ENCODE data around the gene OTUB2. TPM values are rescaled to one million over a fixed set of nuclear protein-coding genes. Genes with fewer than 3 reads are reported as not detected.

Gene OTUB2
- total and polyA plus RNA-seq, 4 donors = 0.28 to 0.92 (median 0.63) TPM

DNA sequence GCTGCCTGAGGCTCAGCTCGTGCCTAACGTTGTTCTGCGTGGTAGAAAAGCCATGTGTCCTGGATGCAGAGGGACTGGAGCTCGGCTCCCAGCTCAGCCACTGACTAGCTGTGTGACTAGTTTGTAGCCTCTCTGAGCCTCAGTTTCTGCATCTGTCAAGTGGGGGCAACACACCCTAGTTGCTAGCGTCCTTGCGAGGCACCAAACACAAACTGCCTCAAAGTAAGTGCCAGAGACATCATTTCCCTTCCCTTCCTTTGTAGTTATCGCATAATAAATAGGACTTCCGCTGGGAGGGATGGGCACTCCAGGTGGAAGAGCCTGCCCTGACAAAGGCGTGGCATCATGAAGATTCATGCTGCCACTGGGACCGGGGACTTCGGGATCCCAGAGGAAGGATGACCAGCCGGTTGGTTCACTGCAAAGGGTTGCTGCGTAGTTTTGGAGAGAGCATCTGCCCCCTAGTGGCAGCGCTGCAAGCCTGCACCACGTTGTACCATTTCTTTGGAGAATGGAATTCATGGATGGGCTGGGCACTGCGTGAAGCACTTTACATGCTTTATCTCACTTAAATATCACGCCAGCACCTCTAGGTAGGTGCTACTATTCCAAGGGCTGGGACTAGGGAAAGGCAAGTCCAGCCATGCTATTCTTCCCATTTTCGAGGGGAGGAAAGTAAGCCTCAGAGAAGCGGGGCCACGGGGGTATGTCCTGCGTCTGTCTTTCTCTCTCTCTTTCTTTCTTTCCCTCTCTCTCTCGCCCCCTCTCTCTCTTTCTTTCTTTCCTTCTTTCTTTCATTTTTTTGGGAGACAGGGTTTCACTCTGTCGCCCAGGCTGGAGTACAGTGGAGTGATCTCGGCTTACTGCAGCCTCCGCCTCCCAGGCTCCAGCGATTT lies 24.4 kb upstream of the OTUB2 start:
- WGBS = 48% methylated on average over 26 of the region's 26 CpGs
- no peaks in the 10 kb centered on the region for H3K9me3 ChIP-seq (ENCODE audit: control insufficient read depth in 4 of 4, low read length in 3 of 4)
- H3K27ac ChIP-seq (ENCODE audit: low read depth in 1 of 2, low read length in 2 of 2) = no peak overlapping the region
- H3K36me3 ChIP-seq (ENCODE audit: control insufficient read depth in 4 of 4, insufficient read depth in 3 of 4, low read depth in 1 of 4, low read length in 3 of 4) = no peaks in the 10 kb centered on the region
- no peaks in the 10 kb centered on the region for H3K4me1 ChIP-seq (ENCODE audit: control insufficient read depth in 4 of 4, insufficient read depth in 4 of 4, low read length in 3 of 4)
- no peak overlapping the region for H3K9ac ChIP-seq (ENCODE audit: low read depth in 1 of 2, low read length in 2 of 2)
- DNase-seq (ENCODE audit: low spot score) = peak; percentile 39
- H3K4me3 ChIP-seq (ENCODE audit: low read depth in 1 of 3, low read length in 3 of 3) = no peak overlapping the region
- no peaks in the 10 kb centered on the region for H3K27me3 ChIP-seq (ENCODE audit: control insufficient read depth in 4 of 4, insufficient read depth in 4 of 4, low read length in 3 of 4)
- TF ChIP-seq RAD21 (IDR thresholded peaks at IDR 0.05) = peak; percentile 85 to 90
- TF ChIP-seq GABPA (IDR thresholded peaks at IDR 0.05 in 1 of 2, conservative IDR thresholded peaks at IDR 0.05 in 1 of 2) = no peak
- TF ChIP-seq, protein P1, sequence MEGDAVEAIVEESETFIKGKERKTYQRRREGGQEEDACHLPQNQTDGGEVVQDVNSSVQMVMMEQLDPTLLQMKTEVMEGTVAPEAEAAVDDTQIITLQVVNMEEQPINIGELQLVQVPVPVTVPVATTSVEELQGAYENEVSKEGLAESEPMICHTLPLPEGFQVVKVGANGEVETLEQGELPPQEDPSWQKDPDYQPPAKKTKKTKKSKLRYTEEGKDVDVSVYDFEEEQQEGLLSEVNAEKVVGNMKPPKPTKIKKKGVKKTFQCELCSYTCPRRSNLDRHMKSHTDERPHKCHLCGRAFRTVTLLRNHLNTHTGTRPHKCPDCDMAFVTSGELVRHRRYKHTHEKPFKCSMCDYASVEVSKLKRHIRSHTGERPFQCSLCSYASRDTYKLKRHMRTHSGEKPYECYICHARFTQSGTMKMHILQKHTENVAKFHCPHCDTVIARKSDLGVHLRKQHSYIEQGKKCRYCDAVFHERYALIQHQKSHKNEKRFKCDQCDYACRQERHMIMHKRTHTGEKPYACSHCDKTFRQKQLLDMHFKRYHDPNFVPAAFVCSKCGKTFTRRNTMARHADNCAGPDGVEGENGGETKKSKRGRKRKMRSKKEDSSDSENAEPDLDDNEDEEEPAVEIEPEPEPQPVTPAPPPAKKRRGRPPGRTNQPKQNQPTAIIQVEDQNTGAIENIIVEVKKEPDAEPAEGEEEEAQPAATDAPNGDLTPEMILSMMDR (IDR thresholded peaks at IDR 0.05; ENCODE audit: low read depth, low read length, missing input control) = peak; percentile 99

DNA sequence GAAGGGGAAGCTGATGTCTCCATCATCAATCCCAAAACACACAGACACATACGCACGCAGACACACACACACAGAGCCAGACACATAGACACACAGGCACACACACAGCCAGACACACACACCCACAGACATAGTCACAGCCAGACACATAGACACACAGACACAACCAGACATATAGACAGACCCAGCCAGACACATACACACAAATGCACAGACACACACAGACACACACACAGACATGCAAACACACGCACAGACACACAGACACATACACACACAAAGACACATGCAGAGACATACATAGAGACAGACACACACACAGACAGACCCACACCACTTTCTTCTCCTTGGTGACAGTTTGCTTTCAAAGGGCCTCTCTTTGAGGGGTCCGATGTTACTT lies 22.7 kb upstream of the OTUB2 start:
- H3K27ac ChIP-seq (ENCODE audit: low read depth in 1 of 2, low read length in 2 of 2) = no peak overlapping the region
- H3K4me1 ChIP-seq (ENCODE audit: control insufficient read depth in 4 of 4, insufficient read depth in 4 of 4, low read length in 3 of 4) = no peaks in the 10 kb centered on the region
- H3K36me3 ChIP-seq (ENCODE audit: control insufficient read depth in 4 of 4, insufficient read depth in 3 of 4, low read depth in 1 of 4, low read length in 3 of 4) = no peaks in the 10 kb centered on the region
- H3K27me3 ChIP-seq (ENCODE audit: control insufficient read depth in 4 of 4, insufficient read depth in 4 of 4, low read length in 3 of 4) = no peaks in the 10 kb centered on the region
- H3K9ac ChIP-seq (ENCODE audit: low read depth in 1 of 2, low read length in 2 of 2) = no peak overlapping the region
- H3K4me3 ChIP-seq (ENCODE audit: low read depth in 1 of 3, low read length in 3 of 3) = no peak overlapping the region
- TF ChIP-seq RXRA (IDR thresholded peaks at IDR 0.05) (no peak), HNF4A (conservative IDR thresholded peaks at IDR 0.05) (no peak), GABPA (IDR thresholded peaks at IDR 0.05 in 1 of 2, conservative IDR thresholded peaks at IDR 0.05 in 1 of 2) (no peak), NR2F2 (IDR thresholded peaks at IDR 0.05) (no peak), TAF1 (conservative IDR thresholded peaks at IDR 0.05) (no peak), EGR1 (IDR thresholded peaks at IDR 0.05; ENCODE audit: low read depth in 2 of 2) (no peak), FOXA1 (IDR thresholded peaks at IDR 0.05) (no peak), HNF4G (IDR thresholded peaks at IDR 0.05) (no peak), SP1 (IDR thresholded peaks at IDR 0.05) (no peak), YY1 (IDR thresholded peaks at IDR 0.05) (no peak), FOXA2 (IDR thresholded peaks at IDR 0.05) (no peak), JUND (IDR thresholded peaks at IDR 0.05) (no peak)
- TF ChIP-seq, protein P2, sequence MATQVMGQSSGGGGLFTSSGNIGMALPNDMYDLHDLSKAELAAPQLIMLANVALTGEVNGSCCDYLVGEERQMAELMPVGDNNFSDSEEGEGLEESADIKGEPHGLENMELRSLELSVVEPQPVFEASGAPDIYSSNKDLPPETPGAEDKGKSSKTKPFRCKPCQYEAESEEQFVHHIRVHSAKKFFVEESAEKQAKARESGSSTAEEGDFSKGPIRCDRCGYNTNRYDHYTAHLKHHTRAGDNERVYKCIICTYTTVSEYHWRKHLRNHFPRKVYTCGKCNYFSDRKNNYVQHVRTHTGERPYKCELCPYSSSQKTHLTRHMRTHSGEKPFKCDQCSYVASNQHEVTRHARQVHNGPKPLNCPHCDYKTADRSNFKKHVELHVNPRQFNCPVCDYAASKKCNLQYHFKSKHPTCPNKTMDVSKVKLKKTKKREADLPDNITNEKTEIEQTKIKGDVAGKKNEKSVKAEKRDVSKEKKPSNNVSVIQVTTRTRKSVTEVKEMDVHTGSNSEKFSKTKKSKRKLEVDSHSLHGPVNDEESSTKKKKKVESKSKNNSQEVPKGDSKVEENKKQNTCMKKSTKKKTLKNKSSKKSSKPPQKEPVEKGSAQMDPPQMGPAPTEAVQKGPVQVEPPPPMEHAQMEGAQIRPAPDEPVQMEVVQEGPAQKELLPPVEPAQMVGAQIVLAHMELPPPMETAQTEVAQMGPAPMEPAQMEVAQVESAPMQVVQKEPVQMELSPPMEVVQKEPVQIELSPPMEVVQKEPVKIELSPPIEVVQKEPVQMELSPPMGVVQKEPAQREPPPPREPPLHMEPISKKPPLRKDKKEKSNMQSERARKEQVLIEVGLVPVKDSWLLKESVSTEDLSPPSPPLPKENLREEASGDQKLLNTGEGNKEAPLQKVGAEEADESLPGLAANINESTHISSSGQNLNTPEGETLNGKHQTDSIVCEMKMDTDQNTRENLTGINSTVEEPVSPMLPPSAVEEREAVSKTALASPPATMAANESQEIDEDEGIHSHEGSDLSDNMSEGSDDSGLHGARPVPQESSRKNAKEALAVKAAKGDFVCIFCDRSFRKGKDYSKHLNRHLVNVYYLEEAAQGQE (IDR thresholded peaks at IDR 0.05) = no peak
- TF ChIP-seq, protein P3, sequence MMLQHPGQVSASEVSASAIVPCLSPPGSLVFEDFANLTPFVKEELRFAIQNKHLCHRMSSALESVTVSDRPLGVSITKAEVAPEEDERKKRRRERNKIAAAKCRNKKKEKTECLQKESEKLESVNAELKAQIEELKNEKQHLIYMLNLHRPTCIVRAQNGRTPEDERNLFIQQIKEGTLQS (IDR thresholded peaks at IDR 0.05) = no peak
- TF ChIP-seq, protein P4, sequence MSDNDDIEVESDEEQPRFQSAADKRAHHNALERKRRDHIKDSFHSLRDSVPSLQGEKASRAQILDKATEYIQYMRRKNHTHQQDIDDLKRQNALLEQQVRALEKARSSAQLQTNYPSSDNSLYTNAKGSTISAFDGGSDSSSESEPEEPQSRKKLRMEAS (IDR thresholded peaks at IDR 0.05) = no peak
- TF ChIP-seq, protein P5, sequence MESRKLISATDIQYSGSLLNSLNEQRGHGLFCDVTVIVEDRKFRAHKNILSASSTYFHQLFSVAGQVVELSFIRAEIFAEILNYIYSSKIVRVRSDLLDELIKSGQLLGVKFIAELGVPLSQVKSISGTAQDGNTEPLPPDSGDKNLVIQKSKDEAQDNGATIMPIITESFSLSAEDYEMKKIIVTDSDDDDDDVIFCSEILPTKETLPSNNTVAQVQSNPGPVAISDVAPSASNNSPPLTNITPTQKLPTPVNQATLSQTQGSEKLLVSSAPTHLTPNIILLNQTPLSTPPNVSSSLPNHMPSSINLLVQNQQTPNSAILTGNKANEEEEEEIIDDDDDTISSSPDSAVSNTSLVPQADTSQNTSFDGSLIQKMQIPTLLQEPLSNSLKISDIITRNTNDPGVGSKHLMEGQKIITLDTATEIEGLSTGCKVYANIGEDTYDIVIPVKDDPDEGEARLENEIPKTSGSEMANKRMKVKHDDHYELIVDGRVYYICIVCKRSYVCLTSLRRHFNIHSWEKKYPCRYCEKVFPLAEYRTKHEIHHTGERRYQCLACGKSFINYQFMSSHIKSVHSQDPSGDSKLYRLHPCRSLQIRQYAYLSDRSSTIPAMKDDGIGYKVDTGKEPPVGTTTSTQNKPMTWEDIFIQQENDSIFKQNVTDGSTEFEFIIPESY (IDR thresholded peaks at IDR 0.05) = no peak
- TF ChIP-seq, protein P1 (IDR thresholded peaks at IDR 0.05; ENCODE audit: low read depth, low read length, missing input control) = no peak
- 75% methylated on average over 4 of the region's 4 CpGs for WGBS
- DNase-seq (ENCODE audit: low spot score) = no peak
- no peaks in the 10 kb centered on the region for H3K9me3 ChIP-seq (ENCODE audit: control insufficient read depth in 4 of 4, low read length in 3 of 4)
